GM18511 (cell line): Measurements from ENCODE around the gene PDLIM5.
"Not testable (repeated sequence)": the region's sequence is repeated elsewhere in the genome, so short reads cannot be mapped to it uniquely, and the experiment has no call there.

Experiments used
- ATAC-seq: cut with Tn5 transposase; IDR thresholded peaks from one replicate; pipeline ENCODE4 v1.9.1; 2021; ENCODE audit warnings: mild to moderate bottlenecking, moderate library complexity; ENCODE audit not compliant: unreplicated experiment

PDLIM5 gene

DNA sequence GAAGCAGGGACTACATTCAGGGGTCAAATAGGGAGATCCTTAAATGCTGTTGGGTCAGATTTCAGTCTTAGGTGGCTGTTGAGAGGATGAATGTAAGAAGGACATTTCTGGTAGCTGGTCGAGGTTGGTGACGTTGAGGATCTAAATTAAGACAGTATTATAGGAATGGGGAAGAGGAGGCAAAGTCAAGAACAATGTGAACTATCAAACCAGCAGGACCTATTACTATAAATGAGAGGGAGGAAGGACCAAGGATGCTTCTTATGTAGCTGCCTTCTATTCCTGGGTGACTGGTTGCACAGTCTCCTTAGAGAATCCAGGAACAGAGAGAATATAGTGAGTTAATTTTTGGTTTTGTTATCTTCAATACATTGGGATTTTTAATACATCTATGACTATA, 187.6 kb downstream of the PDLIM5 start:
- no peak for ATAC-seq

DNA sequence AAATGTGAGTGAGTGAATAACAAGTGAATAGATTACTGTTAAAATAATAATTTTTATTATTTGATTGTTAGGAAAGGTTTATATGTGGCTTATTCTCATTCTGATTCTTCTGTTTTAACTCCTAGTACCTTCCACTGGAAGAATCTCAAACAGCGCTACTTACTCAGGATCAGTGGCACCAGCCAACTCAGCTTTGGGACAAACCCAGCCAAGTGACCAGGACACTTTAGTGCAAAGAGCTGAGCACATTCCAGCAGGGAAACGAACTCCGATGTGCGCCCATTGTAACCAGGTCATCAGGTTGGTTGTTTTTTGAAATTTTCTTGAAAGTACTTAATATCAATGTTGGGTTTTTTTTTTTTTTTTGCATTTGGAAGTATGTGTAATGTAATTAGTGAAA, 188.4 kb downstream of the PDLIM5 start:
- no peak for ATAC-seq

DNA sequence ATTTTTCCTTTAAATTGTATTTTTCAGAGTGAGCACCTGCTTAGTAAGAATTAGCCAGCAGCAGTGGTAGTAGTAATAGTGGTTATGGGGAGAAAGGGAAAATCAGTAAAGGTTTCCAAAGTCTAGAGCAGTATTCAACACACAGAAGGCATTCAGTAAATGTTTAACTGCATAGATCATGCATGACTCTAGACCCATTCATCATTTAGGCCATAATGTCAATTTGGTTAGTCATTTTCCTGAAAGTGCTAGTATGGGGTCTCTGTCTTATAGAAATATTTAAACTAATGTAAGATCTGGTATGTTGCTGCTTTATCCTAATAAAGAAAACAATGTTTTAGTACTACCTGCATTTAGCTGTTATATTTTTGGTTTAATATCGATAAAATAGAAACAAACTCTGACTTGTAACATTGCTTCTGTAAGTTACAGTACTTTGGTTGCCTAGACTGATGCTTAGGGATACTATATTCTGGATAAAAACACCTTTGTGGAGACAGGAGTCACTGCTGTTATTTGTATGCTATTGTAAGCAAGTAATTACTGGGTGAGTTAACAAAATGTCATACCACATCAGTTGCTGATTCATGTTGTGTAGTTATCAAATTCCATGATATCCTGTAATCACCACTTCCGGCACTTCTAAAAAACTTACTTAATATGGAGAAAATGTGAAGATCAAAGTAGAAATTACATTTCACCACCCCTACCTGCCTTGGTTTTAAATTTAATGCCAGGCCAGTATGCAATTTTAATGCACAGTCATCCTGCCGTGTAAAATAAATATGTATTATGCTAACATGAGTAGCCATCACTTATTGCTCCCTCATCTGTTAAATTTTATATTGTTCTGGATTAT, 190.2 kb downstream of the PDLIM5 start:
- ATAC-seq, result no peak

DNA sequence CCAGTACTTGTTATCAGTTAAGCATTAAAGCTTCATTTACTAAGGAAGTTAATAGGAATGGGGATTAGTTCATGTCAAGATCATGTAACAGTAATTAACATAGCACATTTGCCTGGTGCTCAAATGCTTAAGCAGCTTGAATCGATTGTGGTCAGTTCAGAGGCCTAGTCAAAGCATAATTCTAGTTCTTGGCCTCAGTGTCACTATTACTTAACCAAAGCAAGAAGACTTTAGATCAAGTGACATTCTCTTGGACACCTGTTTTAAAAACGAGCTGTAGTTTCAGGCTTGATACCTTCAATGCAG, 190.8 kb downstream of the PDLIM5 start:
- no peak for ATAC-seq

DNA sequence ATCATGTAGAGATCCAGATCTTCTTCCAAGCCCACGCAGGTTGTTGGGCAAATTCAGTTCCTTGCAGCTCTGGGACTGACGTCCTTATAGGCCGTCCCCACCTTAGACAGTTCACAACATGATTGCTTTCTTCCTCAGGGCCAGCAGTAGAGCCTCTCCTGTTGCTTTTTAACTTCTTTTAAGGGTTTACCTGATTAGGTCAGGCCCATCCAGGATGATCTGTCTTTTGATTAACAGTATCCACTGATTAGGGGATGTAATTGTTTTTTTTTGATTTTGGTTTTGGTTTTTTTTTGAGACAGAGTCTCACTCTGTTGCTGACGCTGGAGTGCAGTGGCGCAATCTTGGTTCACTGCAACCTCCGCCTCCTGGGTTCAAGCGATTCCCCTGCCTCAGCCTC, 197.0 kb downstream of the PDLIM5 start:
- no peak for ATAC-seq

DNA sequence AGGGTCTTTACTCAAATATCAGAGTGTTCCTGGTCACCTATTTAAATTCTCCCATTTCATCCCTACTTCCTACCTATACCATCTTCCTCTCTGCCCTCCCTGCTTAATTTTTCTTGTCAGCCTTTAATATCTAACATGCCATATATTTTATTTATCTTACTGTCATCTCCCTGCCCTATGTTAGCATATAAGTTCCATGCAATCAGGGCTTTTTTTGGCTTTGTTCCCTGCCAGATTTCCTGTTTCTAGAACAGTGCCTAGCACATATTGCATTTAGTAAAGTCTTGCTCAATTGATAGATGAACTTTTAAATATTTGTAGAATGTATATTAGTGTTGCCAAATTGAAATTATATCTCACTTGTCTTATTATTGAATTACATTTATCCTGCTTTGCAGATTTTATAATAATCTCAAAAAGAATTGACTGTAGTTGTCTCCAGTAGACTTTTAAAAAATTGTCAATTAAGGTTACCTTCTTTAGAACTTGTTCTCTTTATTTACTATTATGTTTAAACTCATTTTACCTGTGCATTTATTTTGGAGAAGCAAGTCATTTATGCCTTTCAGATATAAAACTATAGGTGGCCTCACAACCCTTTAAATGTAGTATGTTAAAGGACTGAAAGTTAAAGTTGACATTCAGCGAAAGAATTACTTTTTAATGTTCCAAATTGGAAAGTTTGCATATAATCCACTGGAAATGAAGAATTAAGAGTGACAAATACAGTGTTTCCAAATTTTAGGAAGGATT, 197.8 kb downstream of the PDLIM5 start:
- no peak for ATAC-seq

DNA sequence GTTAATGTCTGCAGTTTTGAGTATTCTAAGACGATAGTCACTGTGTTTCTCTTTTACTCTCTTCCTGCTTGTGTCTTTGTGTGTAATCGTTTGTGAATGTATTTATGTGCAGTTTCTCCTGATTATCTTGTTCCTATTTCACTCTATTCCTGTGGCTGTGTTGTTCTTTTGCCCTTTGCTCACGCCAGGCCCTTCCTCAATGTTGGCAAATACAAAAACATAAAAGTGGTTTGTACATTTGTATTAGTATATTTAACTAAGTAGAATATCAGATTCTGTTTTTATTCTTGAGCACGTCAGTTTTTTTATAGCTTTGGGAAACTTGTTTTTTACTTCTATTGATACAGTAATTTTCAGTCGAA, 198.4 kb downstream of the PDLIM5 start:
- no peak for ATAC-seq

DNA sequence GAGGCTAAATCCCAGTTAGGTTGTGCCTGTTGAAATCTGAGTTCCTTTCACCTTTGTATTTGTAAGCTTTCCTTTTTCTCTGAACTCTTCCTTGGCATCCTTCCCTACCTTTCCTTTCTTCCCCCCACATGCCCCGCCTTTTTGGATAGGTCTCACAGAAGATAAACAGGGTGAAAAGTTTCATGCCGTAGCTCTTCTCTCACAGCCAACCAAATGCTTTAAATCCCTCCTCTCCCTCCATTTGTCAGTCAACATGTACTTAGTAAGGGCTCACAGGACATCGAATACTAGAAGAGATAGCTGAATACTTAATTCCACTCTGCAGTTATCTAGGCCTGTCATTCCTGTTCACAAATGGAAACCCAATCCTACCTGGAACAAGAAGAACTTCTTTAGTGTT, 198.9 kb downstream of the PDLIM5 start:
- ATAC-seq, result no peak

DNA sequence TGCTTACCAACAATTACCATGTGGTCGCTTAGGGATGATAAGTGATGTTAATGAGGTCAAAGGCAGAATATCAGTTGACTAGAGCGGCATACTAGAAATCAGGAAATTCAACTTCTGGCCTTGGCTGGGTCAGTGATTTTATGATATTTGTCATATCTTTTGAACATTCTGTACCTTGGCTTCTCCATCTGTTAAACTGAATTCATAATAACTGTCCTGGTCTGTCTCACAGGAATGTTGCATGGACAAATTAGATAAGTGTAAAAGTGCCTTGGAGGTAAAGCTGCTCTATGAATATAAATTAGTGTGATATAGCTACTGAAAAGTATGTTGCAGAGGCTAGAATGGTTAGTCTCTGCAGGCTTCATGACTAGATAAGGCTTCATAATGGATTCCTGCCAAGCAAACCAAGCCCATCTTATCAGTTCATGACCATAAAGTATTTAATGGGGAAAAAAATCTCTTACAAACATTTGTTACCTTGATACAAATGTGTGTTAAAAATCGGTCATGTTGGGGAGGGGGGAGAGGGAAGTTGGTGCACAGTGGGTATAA, 201.4 kb downstream of the PDLIM5 start:
- no peak for ATAC-seq

DNA sequence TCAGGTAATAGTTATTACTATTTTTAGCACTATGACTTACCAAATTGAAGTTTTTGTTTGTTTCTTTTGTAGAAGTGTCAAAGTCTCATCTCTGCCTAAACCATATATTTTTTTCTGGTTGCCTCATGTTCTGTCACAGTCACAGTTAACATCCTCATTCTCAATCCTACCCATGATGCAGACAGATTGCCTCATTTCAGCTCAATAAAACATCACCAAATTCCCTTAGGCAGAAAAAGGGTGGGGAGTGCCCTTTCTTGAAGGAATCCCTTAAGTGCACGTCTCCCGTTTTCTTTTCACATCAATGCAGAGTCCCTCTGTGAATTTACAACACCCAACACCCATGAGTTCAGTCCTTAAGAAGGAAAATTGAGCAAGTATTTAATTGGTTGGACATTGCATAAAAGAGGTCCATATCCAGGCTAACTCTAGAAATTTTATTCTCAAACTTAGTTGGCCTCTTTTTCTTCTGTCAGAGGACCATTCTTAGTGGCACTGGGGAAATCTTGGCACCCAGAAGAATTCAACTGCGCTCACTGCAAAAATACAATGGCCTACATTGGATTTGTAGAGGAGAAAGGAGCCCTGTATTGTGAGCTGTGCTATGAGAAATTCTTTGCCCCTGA, 202.4 kb downstream of the PDLIM5 start:
- ATAC-seq, result no peak

DNA sequence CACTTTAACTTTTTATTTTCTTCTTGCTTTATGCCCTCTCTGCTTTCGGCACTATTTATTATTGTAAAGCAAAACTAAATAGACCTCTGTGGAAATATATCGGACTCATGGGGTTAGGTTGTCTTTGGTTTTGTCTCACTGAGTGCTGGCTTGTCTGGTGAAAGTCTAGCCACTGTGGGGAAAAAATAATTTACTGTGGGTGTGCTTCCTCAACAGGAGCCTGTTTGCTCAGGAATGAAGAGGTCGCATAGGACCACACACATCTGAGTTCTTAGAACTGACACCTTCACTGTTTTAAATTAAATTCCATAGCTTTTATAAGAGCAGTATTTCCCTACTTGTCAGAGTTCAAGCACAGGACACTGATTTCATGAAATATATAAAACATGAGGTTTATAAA, 203.0 kb downstream of the PDLIM5 start:
- ATAC-seq, result no peak

DNA sequence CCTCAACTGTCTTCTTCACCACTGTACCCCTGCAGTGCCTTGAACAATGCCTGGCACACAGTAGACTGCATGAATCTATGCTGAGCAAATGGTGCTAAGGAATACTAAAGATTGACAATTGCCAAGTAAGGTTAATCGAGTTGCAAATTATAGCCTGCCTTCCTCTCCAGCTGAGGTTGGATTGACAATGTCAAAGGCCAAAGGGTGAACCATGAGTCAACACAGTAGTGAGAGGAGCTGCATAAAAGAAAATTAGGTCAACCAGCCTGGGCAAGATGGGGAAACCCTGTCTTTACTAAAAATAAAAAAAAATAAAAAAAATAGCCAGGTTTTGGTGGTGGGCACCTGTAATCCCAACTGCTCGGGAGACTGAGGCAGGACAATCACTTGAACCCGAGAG, 208.9 kb downstream of the PDLIM5 start:
- ATAC-seq, result no peak

DNA sequence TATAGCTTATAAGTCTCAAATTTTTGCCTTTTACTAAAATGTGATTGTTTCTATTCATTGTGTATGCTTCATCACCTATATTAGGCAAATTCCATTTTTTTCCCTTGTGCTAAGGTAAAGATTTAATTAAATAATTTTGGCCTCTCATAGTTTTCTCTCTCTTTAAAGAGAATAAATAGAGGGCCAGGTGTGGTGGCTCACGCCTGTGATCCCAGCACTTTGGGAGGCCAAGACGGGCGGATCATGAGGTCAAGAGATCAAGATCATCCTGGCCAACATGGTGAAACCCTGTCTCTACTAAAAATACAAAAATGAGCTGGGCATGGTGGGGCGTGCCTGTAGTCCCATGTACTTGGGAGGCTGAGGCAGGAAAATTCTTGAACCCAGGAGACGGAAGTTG, 213.3 kb downstream of the PDLIM5 start:
- ATAC-seq, result not testable (repeated sequence)

DNA sequence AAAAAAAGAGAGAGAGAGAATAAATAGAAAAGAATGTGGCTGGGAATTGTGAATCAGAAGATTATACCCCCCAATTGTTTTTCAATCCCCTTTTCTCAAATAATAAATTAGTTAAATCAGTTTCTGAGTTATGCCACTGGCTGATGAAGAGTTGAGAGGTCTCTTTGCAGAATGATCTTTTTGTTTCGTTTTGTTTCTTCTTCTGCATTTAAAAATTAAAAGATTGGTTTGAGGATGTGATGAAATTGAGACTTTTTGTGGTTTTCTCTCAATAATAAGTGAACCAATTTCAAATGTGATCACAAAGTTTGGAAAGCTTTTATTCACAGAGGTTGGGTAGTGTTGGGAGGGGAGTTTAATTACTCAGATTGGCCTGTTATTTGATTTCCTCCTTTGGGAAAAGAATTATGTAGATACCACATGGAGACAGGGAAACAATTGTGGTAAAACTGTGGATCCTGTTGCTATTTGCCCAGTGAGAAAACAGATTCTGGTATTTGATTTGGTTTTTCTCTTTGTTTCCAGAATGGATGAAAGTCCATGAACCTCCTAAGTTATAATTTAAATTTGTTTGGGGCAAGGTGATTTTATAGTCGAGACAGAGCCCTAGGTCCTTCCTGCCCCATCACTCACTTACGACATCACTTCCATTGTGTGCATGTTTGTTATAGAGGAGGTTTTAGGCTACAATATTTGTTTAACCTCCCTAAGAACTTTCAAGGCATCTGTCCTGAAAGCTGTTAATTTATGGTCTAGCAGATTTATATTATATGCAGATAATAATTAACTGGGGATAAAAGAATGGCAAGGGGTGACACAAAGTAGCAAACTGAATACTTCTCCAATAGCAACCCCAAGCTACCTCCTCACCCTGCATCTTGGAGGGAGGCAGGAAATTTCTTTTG, 214.0 kb downstream of the PDLIM5 start:
- no peak for ATAC-seq

DNA sequence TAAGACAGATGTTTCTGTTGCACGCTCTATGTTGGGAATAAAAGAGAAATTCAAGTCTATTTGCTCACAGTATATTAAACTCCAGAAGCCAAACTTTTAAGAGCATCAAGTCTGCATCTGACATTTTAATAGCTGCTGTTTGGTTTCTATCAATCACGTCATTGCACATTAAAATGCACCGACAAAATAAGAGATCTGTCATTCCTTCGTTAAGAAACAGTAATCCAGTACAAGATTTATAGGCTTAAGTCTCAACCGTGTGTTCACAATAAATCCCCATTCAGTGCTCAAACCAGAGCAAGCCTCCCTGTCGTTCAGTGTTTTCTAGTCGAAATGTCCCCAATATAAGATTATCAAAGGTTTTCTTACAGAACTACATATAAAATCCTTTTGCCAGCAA, 217.0 kb downstream of the PDLIM5 start:
- ATAC-seq, result no peak

DNA sequence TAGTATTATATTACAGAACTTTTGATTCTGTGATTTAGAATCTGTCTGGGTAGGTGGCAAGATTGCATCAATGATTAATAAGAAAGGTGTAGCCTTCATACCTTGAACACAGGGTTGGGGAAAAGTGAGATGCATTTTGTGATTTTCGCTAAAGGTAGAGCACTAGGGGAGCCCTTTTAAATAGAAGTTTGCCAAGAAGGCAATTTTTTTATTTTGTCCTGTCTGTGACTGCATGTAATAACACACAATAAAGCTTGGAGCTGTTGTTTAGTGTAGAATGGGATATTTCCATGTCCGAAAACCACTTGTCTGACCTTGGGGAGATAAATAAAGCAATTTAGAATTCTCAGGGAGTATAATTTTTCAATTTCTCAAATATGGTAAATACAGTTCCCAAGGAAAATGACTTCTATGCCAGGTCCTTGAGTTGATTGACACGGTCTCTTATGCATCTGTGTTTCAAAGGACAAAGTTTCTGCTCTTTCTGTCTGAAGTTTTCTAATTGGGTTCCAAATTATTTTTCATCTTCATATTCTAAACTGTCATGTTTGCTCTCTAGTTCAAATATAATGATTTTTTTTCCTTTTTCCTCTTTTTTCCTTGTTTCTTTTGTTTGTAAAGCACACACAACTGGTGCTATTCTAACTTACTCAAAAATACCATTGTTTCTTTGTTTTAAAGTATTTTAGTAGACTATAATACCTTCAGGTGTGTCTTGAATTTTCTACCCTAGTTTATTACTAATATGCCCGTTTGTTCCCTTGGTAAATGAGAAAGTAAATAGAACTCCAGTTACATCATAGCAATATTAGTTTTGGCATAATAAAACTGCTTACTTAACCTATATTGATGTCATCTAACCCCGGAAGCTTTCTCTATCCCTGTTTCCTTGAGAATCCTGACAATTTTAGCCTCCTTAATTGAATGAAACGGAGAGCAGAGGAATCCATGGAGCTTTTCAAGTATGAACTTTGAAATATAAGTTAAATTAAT, 218.2 kb downstream of the PDLIM5 start:
- ATAC-seq, result no peak

DNA sequence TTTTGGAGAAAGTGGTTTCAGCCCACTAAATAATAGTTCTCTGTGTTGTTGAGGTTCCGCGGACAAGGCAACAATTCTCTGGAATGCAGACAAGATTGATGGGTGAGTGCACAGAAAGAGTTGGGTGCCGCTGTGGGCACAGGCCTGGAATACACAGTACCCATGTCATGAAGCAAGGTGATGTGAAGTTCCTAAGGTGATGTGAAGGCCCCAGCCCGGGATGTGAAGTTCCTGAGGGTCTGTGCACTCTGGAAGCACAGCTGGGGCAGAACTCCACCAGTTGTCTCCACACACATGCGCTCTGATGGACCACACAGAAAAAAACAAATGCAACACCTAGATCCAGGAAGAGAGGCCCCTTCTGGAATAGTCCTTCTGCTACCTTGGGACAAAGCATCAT, 219.4 kb downstream of the PDLIM5 start:
- ATAC-seq, result no peak

DNA sequence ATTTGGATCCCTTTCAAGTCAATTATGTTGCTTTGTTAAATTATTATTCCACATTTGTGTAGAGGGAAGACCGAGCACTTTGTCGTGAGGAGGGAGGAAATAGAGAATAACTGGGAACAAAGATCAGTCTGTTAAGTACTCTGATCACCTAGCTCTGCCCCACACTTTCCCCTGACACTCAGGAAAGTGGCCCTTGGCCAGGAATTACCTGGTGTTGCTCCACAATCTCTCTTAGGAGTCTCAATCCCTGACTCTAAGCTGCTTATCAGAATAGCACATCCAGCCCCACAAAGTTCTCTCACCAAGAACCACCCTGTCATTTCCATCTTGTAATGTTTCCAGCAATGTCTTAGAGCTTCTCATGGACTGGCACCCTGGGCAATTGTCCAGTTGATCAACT, 222.2 kb downstream of the PDLIM5 start:
- no peak for ATAC-seq

DNA sequence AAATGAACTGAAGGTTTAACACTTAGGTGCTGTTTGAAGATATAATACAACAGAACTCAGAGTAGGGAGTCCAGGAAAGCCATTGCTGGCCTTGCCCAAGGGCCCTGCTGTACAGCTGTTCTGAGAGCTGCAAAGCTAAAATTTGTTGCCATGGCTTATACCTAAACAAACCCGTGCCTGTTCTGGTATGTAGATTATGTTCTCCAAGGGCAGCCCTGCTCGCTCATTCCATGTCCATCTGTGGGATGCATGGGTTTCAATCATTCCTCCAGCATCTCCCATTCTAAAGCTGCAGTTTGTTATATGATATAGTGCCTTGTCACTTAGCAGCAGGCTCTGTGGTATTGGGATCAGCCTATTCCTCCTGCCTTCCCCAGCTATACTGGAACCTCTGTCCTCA, 225.2 kb downstream of the PDLIM5 start:
- ATAC-seq, result no peak

DNA sequence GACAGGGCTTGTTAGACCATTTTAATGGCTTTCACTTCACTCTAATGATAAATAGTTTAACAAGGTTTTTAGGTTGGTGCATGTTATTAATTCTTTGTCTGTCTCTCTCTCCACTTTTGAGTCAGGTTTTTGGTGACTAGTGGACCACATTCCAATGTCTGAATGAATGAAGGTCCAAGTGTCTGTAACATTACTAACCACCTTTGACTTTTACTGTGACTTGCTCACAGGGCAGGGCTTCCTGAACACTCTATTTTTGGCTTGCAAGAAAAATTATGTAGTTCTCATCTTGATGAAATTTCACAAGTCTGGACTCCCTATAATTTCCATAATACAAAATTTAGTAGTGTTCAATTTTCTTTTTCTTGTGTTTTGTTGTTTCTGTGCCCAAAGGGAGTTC, 227.2 kb downstream of the PDLIM5 start:
- no peak for ATAC-seq
